HepG2 (cell line): ENCODE results near the gene SLC38A2. TPM values are rescaled to one million over a fixed set of nuclear protein-coding genes. Genes with fewer than 3 reads are reported as not detected.

Source experiments
- CENPX ChIP-seq: sonication (generic); formaldehyde crosslinking; IDR thresholded peaks from 2 replicates; pipeline ENCODE4 v1.9.0; 2021; ENCODE audit warnings: mild to moderate bottlenecking, missing genetic modification reagents, moderate library complexity
- CHCHD3 ChIP-seq: sonication (generic); formaldehyde crosslinking; IDR thresholded peaks from 2 replicates; pipeline ENCODE4 v1.8.0; 2022; ENCODE audit warnings: mild to moderate bottlenecking, missing genetic modification reagents, moderate library complexity
- CSRNP1 ChIP-seq: sonication (generic); formaldehyde crosslinking; IDR thresholded peaks from 2 replicates; pipeline ENCODE4 v1.8.1; 2023; ENCODE audit warnings: mild to moderate bottlenecking, missing genetic modification reagents
- ESRRA ChIP-seq: sonication (generic); formaldehyde crosslinking; IDR thresholded peaks from 2 replicates; pipeline ENCODE4 v1.5.1; 2020; ENCODE audit warnings: mild to moderate bottlenecking, low read depth, missing genetic modification reagents
- ETV5 ChIP-seq: IDR thresholded peaks from 2 replicates; pipeline ENCODE4 v1.6.1; 2018; ENCODE audit warnings: missing biosample characterization, missing genetic modification reagents, inconsistent platforms, borderline replicate concordance
- FOXC1 ChIP-seq: sonication (generic); formaldehyde crosslinking; IDR thresholded peaks from 2 replicates; pipeline ENCODE4 v1.8.0; 2022; ENCODE audit warnings: mild to moderate bottlenecking, missing genetic modification reagents, borderline replicate concordance
- GATAD2A ChIP-seq: IDR thresholded peaks from 2 replicates; pipeline ENCODE4 v1.6.1; 2016
- GZF1 ChIP-seq: sonication (generic); formaldehyde crosslinking; IDR thresholded peaks from 2 replicates; pipeline ENCODE4 v1.5.1; 2020; ENCODE audit warnings: mild to moderate bottlenecking, missing genetic modification reagents
- HNRNPUL1 ChIP-seq: fragments of 200-400 bp; formaldehyde crosslinking; IDR thresholded peaks from 2 replicates; pipeline ENCODE4 v1.6.1; 2017; ENCODE audit warnings: low read depth, mild to moderate bottlenecking, low read length, moderate library complexity
- PHB2 ChIP-seq: fragments of 450-650 bp; IDR thresholded peaks from 2 replicates; pipeline ENCODE4 v1.6.1; 2018; ENCODE audit not compliant: partially characterized antibody
- SRSF9 ChIP-seq: fragments of 200-400 bp; formaldehyde crosslinking; IDR thresholded peaks from 2 replicates; pipeline ENCODE4 v1.6.1; 2018; ENCODE audit warnings: borderline replicate concordance, mild to moderate bottlenecking, low read depth, low read length; ENCODE audit not compliant: insufficient read depth, poor library complexity, severe bottlenecking
- SSRP1 ChIP-seq: IDR thresholded peaks from 2 replicates; pipeline ENCODE4 v1.6.1; 2016; ENCODE audit warnings: control low read depth
- TARDBP ChIP-seq: sonication (generic); formaldehyde crosslinking; IDR thresholded peaks from 2 replicates; pipeline ENCODE4 v1.8.0; 2022; ENCODE audit warnings: mild to moderate bottlenecking, missing genetic modification reagents
- THAP8 ChIP-seq: sonication (generic); formaldehyde crosslinking; IDR thresholded peaks from 2 replicates; pipeline ENCODE4 v1.5.1; 2020; ENCODE audit warnings: missing genetic modification reagents, mild to moderate bottlenecking, borderline replicate concordance
- U2AF1 ChIP-seq: fragments of 200-400 bp; formaldehyde crosslinking; optimal IDR thresholded peaks from 2 replicates; pipeline ENCODE3; 2017; ENCODE audit warnings: mild to moderate bottlenecking, low read depth, low read length
- ZBTB38 ChIP-seq: sonication (generic); formaldehyde crosslinking; IDR thresholded peaks from 2 replicates; pipeline ENCODE4 v1.5.1; 2020; ENCODE audit warnings: mild to moderate bottlenecking, missing genetic modification reagents
- ZFP91 ChIP-seq: sonication (generic); formaldehyde crosslinking; IDR thresholded peaks from 2 replicates; pipeline ENCODE4 v1.9.0; 2022; ENCODE audit warnings: missing genetic modification reagents, mild to moderate bottlenecking, borderline replicate concordance
- ZNF30 ChIP-seq: sonication (generic); formaldehyde crosslinking; IDR thresholded peaks from 2 replicates; pipeline ENCODE4 v1.5.0; 2020; ENCODE audit warnings: mild to moderate bottlenecking, missing genetic modification reagents
- ZNF343 ChIP-seq: sonication (generic); formaldehyde crosslinking; IDR thresholded peaks from 2 replicates; pipeline ENCODE4 v1.4.0; 2020; ENCODE audit warnings: mild to moderate bottlenecking, missing genetic modification reagents
- ZNF354B ChIP-seq: sonication (generic); formaldehyde crosslinking; IDR thresholded peaks from 2 replicates; pipeline ENCODE4 v1.8.0; 2022; ENCODE audit warnings: mild to moderate bottlenecking, missing genetic modification reagents
- ZNF747 ChIP-seq: sonication (generic); formaldehyde crosslinking; IDR thresholded peaks from 2 replicates; pipeline ENCODE4 v1.8.1; 2023; ENCODE audit warnings: missing genetic modification reagents, mild to moderate bottlenecking, borderline replicate concordance
- polyA plus RNA-seq, 8 experiments: library from polyadenylated mRNA; depleted of rRNA in 3 of 8; stranded (reverse) in 7 of 8; unstranded in 1 of 8; fragments of >200 nt; fragmentation: Illumina TruSeq in 4 of 8; extraction: Trizol in 4 of 8; gene quantifications; 2 replicates each; pipeline versions ENCODE4 v1.2.1 to v1.2.3, GENCODE V29; 2011 to 2016; ENCODE audit warnings: low read depth in 4 of 8, missing spikeins in 1 of 8, mixed read lengths in 1 of 8; ENCODE audit not compliant: insufficient read depth in 1 of 8
- total RNA-seq, 5 experiments: library from RNA; depleted of rRNA; stranded (reverse); fragments of >200 nt; fragmentation: Illumina TruSeq; extraction: Trizol; gene quantifications; 2 replicates each; pipeline ENCODE4 v1.2.3, GENCODE V29; 2016; ENCODE audit warnings: low read depth in 1 of 5
- TF ChIP-seq, protein P1 (sequence below): IDR thresholded peaks from 2 replicates; pipeline ENCODE4 v1.6.1; 2016
- TF ChIP-seq, protein P2 (sequence below): sonication (generic); formaldehyde crosslinking; IDR thresholded peaks from 2 replicates; pipeline ENCODE4 v1.4.0; 2020; ENCODE audit warnings: missing genetic modification reagents

Gene SLC38A2
- total and polyA plus RNA-seq, 2 of the 13 experiments (the other 11 are each of a cell fraction or from before 2014, with no cell fraction given): 368 to 880 TPM

DNA sequence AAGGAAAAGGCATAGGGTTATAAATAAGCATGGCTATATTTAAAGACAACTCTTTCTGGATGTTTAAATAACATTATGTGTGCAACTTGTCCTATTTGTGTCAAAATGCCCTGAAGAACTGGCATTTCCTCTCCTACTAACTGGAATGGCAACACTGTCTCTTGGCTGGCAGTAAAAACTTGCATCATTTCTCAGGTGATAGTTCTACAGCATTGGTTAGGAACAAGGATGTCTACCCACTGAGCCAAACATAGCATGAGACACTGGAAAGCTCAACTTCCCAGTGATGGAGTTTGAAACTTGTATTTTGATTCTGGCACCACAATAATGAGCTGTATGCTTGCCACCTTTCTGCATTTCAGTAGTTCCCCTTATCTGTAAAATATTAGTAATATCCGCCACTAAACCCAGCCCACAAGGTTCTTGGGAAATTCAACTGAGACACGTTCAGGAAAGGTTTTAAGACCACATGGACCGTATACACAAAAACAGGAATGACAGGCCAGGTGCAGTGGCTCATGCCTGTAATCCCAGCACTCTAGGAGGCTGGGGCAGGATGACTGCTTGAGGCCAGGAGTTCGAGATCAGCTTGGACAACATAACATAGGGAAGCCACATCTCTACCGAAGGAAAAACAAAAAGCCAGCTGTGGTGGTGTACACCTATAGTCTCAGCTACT, 5.1 kb downstream of the SLC38A2 start (continued):
- TF ChIP-seq TARDBP (CRISPR knock-in tag) (no peak), ZBTB38 (no peak), ZFP91 (CRISPR knock-in tag) (no peak), ZNF343 (CRISPR knock-in tag) (no peak), GZF1 (CRISPR knock-in tag) (no peak), ZNF30 (no peak), ZNF354B (CRISPR knock-in tag) (no peak), U2AF1 (peak; percentile 92), SSRP1 (peak; percentile 82), CSRNP1 (CRISPR knock-in tag) (no peak), GATAD2A (CRISPR knock-in tag) (no peak), FOXC1 (CRISPR knock-in tag) (no peak), ESRRA (CRISPR knock-in tag) (no peak), CHCHD3 (CRISPR knock-in tag) (no peak), PHB2 (no peak), ZNF747 (CRISPR knock-in tag) (no peak), SRSF9 (no peak), CENPX (CRISPR knock-in tag) (no peak), HNRNPUL1 (no peak), THAP8 (CRISPR knock-in tag) (no peak), ETV5 (CRISPR knock-in tag) (no peak)
- TF ChIP-seq, protein P1, sequence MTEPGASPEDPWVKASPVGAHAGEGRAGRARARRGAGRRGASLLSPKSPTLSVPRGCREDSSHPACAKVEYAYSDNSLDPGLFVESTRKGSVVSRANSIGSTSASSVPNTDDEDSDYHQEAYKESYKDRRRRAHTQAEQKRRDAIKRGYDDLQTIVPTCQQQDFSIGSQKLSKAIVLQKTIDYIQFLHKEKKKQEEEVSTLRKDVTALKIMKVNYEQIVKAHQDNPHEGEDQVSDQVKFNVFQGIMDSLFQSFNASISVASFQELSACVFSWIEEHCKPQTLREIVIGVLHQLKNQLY (CRISPR knock-in tag): no peak
- TF ChIP-seq, protein P2, sequence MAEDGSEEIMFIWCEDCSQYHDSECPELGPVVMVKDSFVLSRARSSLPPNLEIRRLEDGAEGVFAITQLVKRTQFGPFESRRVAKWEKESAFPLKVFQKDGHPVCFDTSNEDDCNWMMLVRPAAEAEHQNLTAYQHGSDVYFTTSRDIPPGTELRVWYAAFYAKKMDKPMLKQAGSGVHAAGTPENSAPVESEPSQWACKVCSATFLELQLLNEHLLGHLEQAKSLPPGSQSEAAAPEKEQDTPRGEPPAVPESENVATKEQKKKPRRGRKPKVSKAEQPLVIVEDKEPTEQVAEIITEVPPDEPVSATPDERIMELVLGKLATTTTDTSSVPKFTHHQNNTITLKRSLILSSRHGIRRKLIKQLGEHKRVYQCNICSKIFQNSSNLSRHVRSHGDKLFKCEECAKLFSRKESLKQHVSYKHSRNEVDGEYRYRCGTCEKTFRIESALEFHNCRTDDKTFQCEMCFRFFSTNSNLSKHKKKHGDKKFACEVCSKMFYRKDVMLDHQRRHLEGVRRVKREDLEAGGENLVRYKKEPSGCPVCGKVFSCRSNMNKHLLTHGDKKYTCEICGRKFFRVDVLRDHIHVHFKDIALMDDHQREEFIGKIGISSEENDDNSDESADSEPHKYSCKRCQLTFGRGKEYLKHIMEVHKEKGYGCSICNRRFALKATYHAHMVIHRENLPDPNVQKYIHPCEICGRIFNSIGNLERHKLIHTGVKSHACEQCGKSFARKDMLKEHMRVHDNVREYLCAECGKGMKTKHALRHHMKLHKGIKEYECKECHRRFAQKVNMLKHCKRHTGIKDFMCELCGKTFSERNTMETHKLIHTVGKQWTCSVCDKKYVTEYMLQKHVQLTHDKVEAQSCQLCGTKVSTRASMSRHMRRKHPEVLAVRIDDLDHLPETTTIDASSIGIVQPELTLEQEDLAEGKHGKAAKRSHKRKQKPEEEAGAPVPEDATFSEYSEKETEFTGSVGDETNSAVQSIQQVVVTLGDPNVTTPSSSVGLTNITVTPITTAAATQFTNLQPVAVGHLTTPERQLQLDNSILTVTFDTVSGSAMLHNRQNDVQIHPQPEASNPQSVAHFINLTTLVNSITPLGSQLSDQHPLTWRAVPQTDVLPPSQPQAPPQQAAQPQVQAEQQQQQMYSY: no peak
